ENCODE measurements around the gene B4GALT5.

Gene B4GALT5

GRCh38 chr20:49679634-49680033 is 34.0 kb downstream of the B4GALT5 start:
- H3K27me3 Mint-ChIP-seq (ENCODE audit: low read depth) = no peaks in the 10 kb centered on the region
- no peak overlapping the region for H3K4me3 Mint-ChIP-seq
- peaks cover 73% of the 10 kb centered on the region for H3K4me1 Mint-ChIP-seq

GRCh38 chr20:49677777-49678758 is 35.6 kb downstream of the B4GALT5 start:
- peaks cover 9% of the 10 kb centered on the region for H3K36me3 Mint-ChIP-seq (ENCODE audit: low read depth)
- H3K9me3 Mint-ChIP-seq = no peaks in the 10 kb centered on the region
- no peak overlapping the region for H3K4me3 Mint-ChIP-seq
- no peak for TF ChIP-seq CTCF (IDR thresholded peaks at IDR 0.05; ENCODE audit: unreplicated experiment in 3 of 3)
- H3K27me3 Mint-ChIP-seq (ENCODE audit: low read depth) = no peaks in the 10 kb centered on the region
- peak overlapping the region; percentile 50 to 98 (median 87) for H3K27ac Mint-ChIP-seq
- H3K4me1 Mint-ChIP-seq = peaks cover 80% of the 10 kb centered on the region

More at GRCh38 chr20:49679634-49680033, 34.0 kb downstream of the B4GALT5 start:
- Mint-ChIP-seq H3K9me3 (no peaks in the 10 kb centered on the region), H3K27ac (peak overlapping the region; percentile 4 to 21 (median 6)), H3K36me3 (ENCODE audit: low read depth) (peaks cover 12% of the 10 kb centered on the region)
- TF ChIP-seq CTCF (IDR thresholded peaks at IDR 0.05; ENCODE audit: unreplicated experiment in 3 of 3) = no peak

GRCh38 chr20:49676581-49677291 is 36.9 kb downstream of the B4GALT5 start:
- Mint-ChIP-seq H3K4me1 (peaks cover 81% of the 10 kb centered on the region), H3K27me3 (ENCODE audit: low read depth) (no peaks in the 10 kb centered on the region), H3K36me3 (ENCODE audit: low read depth) (no peaks in the 10 kb centered on the region), H3K27ac (peak overlapping the region; percentile 91 to 98 (median 92)), H3K9me3 (no peaks in the 10 kb centered on the region), H3K4me3 (no peak overlapping the region)
- no peak for TF ChIP-seq CTCF (IDR thresholded peaks at IDR 0.05; ENCODE audit: unreplicated experiment in 3 of 3)

- Mint-ChIP-seq H3K27ac (peak overlapping the region; percentile 91 to 98 (median 92)), H3K4me1 (peaks cover 76% of the 10 kb centered on the region), H3K4me3 (peak overlapping the region; percentile 38 to 56 (median 46)), H3K9me3 (no peaks in the 10 kb centered on the region), H3K36me3 (ENCODE audit: low read depth) (no peaks in the 10 kb centered on the region), H3K27me3 (ENCODE audit: low read depth) (no peaks in the 10 kb centered on the region)
- no peak for TF ChIP-seq CTCF (IDR thresholded peaks at IDR 0.05; ENCODE audit: unreplicated experiment in 3 of 3)
Measured at GRCh38 chr20:49675368-49676151, 38.1 kb downstream of the B4GALT5 start.

GRCh38 chr20:49674383-49675352 is 39.0 kb downstream of the B4GALT5 start:
- no peak for TF ChIP-seq CTCF (IDR thresholded peaks at IDR 0.05; ENCODE audit: unreplicated experiment in 3 of 3)
- no peaks in the 10 kb centered on the region for H3K9me3 Mint-ChIP-seq
- H3K36me3 Mint-ChIP-seq (ENCODE audit: low read depth) = no peaks in the 10 kb centered on the region
- H3K4me1 Mint-ChIP-seq = peaks cover 71% of the 10 kb centered on the region
- H3K27me3 Mint-ChIP-seq (ENCODE audit: low read depth) = no peaks in the 10 kb centered on the region
- H3K27ac Mint-ChIP-seq = peak overlapping the region; percentile 91 to 98 (median 92)
- H3K4me3 Mint-ChIP-seq = peak overlapping the region in 2 of 3 experiments; percentile 39 to 46

Data from nephron (organoid).